ENCODE measurements around the gene GPC6.

DNA sequence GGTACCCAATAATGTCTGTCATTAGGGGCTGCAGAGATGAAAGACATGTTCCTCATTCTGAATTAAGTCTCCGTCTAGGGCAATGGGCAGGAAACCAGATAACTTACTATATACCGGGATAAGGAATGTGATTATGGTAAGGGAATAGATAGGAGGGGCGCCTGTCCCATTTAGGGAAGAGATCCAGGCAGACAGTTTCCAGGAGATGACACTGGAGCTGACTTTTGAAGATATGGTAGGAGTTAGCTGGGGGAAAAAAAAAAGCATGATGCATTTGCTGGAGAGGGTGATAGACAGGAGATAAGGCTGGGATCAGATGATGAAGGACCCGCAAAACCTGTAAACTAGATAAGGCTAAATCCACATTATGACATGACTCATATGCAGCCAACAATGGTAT, 912.2 kb downstream of the GPC6 start:
- TF ChIP-seq, protein P1, sequence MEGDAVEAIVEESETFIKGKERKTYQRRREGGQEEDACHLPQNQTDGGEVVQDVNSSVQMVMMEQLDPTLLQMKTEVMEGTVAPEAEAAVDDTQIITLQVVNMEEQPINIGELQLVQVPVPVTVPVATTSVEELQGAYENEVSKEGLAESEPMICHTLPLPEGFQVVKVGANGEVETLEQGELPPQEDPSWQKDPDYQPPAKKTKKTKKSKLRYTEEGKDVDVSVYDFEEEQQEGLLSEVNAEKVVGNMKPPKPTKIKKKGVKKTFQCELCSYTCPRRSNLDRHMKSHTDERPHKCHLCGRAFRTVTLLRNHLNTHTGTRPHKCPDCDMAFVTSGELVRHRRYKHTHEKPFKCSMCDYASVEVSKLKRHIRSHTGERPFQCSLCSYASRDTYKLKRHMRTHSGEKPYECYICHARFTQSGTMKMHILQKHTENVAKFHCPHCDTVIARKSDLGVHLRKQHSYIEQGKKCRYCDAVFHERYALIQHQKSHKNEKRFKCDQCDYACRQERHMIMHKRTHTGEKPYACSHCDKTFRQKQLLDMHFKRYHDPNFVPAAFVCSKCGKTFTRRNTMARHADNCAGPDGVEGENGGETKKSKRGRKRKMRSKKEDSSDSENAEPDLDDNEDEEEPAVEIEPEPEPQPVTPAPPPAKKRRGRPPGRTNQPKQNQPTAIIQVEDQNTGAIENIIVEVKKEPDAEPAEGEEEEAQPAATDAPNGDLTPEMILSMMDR (IDR thresholded peaks at IDR 0.05; ENCODE audit: low read length): no peak
- no peak for TF ChIP-seq EZH2 (IDR thresholded peaks at IDR 0.05; ENCODE audit: borderline replicate concordance, low read length)

All from OCI-LY1 (cell line).